ENCODE results near the gene GART.

Gene GART

DNA sequence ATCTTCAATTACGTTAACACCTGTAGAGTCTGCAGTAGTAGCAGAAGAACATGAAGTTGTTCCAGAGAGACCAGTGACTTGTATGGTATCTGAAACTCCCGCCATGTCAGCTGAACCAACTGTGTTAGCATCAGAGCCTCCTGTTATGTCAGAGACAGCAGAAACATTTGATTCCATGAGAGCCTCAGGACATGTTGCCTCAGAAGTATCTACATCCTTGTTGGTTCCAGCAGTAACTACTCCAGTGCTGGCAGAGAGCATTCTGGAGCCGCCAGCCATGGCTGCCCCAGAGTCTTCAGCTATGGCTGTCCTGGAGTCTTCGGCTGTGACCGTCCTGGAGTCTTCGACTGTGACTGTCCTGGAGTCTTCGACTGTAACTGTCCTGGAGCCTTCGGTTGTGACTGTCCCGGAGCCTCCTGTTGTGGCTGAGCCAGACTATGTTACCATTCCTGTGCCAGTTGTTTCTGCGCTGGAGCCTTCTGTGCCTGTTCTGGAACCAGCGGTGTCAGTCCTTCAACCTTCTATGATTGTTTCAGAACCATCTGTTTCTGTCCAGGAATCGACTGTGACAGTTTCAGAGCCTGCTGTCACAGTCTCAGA lies 11.2 kb upstream of the GART start:
- DNase-seq = no peak

DNA sequence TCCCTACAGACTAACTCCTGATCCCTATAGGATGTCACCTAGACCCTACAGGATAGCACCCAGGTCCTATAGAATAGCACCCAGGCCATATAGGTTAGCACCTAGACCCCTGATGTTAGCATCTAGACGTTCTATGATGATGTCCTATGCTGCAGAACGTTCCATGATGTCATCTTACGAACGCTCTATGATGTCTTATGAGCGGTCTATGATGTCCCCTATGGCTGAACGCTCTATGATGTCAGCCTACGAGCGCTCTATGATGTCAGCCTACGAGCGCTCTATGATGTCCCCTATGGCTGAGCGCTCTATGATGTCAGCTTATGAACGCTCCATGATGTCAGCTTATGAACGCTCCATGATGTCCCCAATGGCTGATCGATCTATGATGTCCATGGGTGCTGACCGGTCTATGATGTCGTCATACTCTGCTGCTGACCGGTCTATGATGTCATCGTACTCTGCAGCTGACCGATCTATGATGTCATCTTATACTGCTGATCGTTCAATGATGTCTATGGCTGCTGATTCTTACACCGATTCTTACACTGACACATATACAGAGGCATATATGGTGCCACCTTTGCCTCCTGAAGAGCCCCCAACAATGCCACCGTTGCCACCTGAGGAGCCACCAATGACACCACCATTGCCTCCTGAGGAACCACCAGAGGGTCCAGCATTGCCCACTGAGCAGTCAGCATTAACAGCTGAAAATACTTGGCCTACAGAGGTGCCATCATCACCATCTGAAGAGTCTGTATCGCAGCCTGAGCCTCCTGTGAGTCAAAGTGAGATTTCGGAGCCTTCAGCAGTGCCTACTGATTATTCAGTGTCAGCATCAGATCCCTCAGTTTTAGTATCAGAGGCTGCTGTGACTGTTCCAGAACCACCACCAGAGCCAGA lies 10.4 kb upstream of the GART start:
- no peak for DNase-seq

DNA sequence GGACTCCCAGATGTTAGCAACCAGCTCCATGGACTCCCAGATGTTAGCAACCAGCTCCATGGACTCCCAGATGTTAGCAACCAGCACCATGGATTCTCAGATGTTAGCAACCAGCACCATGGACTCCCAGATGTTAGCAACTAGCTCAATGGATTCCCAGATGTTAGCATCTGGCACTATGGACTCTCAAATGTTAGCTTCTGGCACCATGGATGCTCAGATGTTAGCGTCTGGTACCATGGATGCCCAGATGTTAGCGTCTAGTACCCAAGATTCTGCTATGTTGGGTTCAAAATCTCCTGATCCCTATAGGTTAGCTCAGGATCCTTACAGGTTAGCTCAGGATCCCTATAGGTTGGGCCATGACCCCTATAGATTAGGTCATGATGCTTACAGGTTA lies 9.7 kb upstream of the GART start:
- DNase-seq = no peak

DNA sequence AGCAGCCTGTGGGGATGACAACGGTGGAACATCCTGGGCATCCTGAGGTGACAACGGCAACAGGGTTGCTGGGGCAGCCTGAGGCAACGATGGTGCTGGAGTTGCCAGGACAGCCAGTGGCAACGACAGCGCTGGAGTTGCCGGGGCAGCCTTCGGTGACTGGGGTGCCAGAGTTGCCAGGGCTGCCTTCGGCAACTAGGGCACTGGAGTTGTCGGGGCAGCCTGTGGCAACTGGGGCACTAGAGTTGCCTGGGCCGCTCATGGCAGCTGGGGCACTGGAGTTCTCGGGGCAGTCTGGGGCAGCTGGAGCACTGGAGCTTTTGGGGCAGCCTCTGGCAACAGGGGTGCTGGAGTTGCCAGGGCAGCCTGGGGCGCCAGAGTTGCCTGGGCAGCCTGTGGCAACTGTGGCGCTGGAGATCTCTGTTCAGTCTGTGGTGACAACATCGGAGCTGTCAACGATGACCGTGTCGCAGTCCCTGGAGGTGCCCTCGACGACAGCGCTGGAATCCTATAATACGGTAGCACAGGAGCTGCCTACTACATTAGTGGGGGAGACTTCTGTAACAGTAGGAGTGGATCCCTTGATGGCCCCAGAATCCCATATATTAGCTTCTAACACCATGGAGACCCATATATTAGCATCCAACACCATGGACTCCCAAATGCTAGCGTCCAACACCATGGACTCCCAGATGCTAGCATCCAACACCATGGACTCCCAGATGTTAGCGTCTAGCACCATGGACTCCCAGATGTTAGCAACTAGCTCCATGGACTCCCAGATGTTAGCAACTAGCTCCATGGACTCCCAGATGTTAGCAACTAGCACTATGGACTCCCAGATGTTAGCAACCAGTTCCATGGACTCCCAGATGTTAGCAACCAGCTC lies 9.1 kb upstream of the GART start:
- no peak for DNase-seq

DNA sequence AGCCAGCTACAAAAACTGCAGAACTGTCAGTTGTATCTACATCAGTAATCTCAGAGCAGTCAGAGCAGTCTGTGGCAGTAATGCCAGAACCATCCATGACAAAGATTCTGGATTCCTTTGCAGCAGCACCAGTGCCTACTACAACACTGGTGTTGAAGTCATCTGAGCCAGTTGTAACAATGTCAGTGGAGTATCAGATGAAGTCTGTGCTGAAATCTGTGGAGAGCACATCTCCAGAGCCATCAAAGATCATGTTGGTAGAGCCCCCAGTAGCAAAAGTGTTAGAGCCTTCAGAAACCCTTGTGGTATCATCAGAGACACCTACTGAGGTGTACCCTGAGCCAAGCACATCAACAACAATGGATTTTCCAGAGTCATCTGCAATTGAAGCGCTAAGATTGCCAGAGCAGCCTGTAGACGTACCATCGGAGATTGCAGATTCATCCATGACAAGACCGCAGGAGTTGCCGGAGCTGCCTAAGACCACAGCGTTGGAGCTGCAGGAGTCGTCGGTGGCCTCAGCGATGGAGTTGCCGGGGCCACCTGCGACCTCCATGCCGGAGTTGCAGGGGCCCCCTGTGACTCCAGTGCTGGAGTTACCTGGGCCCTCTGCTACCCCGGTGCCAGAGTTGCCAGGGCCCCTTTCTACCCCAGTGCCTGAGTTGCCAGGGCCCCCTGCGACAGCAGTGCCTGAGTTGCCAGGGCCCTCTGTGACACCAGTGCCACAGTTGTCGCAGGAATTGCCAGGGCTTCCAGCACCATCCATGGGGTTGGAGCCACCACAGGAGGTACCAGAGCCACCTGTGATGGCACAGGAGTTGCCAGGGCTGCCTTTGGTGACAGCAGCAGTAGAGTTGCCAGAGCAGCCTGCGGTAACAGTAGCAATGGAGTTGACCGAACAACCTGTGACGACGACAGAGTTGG lies 8.2 kb upstream of the GART start:
- DNase-seq = no peak

DNA sequence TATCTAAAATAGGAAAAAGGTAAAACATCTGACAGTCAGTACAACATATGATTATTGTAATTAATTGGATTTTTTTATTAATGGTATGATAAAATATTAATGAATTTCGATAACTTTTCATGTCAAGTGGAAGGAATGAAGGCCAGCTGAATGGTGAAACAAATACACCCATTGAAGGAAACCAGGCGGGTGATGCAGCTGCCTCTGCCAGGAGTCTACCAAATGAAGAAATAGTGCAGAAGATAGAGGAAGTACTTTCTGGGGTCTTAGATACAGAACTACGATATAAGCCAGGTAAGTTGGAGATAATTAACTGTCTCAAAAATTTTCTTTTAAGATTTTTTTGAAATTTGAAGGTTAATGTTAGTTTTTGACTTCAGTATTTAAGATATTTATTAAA lies 4.2 kb upstream of the GART start:
- no peak for DNase-seq

DNA sequence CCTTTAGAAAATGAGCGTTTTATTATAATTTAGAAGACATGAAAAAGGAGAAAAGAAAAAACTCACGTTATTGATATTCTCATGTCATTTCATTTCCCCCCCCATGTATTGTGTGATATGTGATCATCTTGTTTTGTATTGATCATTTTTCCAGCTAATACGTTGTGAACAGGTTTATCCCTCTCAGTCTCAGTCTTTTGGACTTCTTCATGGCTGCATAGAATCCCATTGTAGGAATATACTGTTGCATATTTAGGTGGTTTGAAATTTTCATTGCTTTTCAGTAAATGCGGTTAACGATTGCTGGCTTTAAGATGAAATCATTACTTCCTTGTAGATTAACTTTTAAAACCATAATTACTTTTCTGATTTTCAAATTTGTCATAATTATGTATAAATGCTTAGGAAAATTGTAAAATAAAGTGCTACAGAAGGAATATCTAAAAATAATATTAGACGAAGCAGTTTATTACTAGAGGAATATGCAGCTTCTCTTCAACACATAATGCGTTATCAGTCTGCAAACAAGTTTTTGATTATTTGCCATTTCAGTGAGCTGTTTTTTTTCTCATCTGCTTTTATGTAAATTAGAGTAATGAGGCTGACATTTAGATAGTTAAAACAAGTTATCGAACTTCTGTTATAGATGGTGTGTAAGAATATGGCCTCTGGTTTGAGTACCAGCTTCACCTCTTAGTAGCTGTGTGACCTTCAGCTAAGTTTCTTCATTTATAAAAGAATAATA lies 2.7 kb upstream of the GART start:
- no peak for DNase-seq

DNA sequence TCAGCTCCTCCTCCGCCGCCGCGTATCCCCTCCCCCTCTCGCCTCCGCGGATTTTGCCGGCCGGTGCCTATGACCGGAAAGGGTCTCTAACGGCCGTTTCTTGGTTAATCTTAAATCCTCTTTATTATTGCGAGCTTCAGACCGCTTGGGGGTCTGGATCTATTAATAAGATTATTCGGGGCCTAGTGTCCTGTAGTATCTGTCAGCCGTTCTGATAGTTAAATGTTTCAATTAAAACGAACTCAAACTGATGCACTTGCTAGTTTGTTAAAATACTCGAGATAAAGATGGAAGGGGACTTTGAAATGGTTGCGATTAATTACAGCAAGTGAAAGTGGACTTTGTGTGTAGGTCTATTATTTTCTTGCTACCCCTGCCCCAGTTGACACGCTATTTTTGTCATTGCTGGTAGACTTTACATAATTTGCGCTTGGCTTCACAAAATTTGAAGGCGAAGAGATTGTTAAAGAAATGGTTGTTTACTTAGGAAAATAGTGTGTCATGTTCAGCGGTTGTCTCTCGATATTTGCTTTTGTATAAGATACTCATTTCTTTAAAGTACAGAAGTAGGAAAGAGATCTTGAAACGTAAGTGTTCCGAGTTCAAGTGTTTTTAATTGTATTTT lies 1.7 kb upstream of the GART start:
- DNase-seq = no peak

DNA sequence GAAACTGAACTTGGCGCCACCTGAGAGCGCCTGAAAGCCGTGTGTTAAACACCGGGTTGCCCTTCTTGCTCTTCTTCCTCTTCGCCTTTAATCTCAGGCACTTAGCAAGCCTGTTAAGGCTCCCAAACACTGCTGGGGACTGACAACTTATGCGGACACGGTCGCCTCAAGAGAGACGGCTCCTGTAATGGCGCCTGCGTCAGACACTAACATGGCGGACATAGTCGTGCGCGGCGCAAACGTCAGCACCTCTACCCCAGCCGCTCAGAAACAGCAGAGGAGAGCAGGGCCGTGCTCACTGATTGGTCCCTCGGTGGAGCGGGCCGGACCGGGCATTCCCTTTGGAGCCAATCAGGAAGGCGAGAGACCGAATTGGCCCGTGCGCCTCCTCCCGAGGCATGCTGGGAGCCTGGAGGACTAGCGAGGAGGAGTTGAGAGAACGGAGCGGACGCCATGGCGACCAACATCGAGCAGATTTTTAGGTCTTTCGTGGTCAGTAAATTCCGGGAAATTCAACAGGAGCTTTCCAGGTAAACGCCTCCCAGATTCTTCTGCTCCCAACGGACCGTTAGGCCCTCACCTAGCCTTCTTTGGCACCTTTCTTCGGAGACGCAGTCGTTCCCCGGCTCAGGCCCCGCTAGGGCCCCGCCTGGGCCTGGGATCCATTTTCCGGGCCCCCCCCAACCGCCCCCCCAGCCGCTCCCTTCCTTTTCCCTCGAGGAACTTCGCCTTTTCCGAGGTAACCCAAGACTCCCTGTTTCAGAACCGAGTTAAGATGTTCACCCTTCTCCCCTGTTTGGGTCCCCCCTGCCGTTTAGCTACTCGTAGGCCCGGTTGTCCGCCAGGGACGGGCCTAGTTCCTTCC lies 955 bp upstream of the GART start, which contains the start of gene SON:
SON (plus strand) TSS at position 399 of the 865 bp plus-strand sequence; CDS start at position 454, 55 bp downstream.
- peak; percentile 100 for DNase-seq

DNA sequence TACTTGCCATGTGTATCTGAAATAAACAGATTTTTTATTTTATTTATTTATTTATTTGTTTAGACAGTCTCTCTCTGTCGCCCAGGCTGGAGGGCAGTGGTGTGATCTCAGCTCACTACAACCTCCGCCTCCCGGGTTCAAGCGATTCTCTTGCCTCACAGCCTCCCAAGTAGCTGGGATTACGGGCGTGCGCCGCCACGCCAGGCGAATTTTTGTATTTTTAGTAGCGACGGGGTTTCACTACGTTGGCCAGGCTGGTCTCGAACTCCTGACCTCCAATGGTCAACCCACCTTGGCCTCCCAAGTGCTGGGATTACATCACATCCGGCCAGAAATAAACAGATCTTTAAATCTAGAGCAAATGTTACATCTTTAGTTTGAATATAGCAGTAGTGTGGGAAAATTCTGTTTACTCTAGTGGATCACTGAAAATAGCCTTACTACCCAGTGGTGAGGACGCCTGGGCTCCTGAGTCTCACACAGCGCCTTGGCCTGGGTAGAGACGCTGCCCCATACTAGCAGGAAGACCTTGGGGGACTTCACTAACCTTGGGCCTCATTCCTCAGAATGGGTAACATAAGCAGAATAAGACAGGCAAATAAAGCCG lies 709 bp downstream of the GART start:
- no peak for DNase-seq

DNA sequence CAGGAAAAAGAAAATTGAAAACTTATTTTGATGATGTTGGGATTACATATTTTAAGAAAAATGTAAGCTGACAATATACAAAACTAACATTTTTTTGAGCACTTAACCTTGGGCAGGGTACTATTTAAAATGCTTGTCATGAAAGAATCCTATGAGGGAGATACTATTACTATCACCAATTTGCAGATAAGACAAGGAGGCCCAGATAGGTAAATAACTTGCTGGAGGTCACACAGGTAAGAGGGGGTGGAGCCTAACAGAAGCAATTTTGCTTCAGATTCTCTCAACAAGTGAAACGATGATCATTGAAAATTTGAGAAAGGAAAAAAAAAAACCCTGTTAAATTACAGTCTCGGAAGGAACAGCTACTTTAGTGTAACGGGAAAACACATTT lies 1.2 kb downstream of the GART start:
- no peak for DNase-seq

DNA sequence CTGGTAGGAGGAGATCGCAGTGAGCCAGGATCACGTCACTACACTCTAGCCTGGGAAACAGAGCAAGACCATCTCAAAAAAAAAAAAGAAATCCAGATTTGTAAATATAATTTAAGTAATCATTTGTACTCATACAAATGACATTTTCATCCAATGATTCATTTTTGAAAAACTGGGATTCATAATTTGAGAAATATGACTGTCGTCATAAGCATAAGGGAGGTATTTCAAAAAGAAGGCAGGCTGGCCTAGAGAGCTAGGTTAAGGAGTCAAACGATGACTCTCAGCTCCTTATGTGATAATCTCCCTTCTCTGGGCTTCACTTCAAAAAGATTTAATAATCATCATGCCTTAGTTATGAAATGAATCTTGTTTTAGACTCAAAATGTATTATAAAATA lies 2.3 kb downstream of the GART start:
- no peak for DNase-seq

DNA sequence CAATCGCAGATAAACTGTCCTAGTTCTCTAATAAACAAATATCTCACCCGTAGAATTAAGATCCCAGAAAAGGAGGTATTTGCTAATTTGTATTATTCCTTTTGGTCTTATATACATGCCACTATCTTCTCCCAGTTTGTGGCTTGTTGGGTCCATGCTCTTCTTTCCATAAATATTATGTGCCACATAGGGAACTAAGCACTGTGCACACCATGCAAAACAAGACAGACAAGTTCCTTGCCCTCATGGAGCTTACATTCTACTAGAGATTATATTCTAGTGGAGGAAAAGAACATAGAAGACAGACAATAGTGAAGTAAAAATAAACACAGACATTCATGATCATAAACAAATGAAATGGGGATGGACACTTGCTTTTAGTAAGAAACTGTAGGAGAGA lies 4.7 kb downstream of the GART start:
- no peak for DNase-seq

DNA sequence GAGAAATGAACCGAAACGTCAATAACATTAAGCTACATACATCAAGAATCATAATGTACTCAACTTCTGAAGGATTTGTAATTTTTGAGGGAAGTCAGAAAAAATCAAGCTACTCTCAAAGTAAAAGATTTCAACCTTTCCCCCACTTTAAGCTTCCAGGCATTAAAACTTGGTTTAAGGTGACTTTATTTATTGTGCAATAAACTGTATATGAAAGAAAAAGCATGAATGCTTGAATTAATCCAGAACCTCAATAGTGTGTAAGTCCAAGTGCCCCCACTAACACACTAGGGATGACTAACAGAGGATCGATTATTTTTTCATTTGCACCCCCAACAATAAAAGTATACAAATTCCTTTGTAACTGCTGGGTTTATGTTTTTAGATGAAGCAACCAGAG lies 10.9 kb downstream of the GART start:
- DNase-seq = no peak

DNA sequence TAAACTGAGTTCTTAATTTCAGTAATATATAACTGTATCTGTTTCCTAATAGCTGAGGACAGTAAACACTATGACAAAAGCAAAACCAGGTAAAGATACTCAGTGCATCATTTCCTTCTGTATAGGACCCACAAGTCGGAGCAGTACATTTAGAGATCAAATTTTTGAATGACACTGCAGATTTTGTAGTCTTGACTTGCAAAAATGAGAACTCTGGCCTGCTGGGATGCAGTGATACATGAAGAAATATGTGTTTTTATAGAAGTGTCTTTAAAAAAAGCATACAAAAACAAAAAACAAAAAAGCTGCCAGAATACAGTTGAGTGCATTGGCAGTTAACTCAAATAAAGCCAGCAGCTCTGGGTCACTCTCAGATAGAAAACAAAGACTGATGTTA lies 19.0 kb downstream of the GART start:
- no peak for DNase-seq

DNA sequence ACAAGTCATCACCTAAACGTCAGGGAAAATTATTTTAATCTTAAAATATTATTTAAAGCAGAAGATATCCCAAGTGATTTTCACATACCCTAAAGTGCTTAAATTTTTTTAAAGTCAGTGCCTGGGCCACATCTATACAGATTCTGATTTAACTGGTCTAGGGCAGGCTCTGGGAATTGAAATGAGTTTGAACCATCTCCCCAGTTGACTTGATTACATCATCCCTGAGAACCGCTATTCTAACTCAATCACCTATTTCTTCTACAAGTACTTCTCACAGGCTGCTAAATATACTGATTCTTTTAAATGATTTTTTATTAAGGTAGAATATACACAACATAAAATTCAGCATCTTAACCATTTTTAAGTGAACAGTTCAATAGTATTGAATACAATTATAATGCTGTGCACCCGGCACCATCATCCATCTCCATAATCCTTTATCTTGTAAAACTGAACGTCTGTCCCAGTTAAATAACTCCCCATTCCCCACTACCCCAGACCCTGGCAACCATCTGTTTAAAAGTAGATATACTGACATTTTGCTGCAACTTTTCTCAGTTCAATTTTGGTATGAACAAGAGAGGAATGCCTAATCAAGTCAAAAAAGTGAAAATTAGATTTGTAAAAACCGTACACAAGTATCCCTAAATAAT lies 19.5 kb downstream of the GART start:
- DNase-seq = no peak

DNA sequence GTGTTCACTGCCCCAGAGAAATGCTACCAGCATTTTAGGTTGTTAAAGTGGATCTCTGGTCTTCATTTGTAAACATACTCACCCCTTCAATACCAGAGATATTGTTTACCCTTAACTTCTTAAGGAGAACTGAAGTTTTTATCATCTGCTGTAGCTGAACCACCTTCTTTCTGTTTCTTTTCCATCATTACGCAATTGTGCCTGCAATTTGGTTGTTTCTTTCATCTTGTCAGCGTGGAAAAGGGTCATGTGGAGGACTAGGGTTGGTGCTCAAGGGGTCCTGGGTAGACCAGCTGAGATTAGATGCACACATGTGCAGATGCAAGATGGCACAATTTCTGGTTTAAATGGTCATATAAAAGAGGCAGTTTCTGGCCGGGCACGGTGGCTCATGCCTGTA lies 23.0 kb downstream of the GART start:
- DNase-seq = no peak

DNA sequence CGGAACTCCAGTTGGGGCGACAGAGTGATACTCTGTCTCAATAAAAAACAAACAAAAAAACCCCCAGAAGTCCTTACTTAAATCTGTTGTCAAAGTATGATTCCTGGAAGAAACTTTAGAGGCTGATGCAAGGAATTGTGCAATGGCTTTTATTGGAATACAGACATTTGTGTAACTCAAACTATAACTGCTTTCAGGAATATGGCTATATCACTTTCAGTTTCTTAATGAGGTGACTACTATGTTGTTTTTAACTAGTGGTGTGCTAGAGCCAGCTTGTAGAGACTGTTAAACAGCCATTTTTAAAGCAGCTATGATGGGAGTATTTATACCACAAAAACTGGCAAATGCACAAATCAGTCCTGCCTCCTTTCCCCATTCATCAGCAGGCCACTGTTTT lies 27.7 kb downstream of the GART start:
- no peak for DNase-seq

DNA sequence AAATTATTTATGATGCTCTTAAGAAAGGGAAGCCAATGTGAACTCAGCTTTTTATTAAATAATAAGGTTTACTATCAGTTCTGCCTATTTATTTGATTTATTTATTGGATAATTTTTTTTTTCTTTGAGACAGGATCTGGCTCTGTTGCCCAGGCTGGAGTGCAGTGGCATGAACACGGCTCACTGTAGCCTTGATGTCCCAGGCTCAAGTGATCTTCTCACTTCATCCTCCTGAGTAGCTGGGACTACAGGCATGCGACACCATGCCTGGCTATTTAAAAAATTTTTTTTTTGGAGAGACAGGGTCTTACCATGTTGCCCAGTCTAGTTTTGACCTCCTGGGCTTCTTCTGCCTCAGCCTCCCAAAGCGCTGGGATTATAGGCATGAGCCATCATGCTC lies 29.4 kb downstream of the GART start:
- no peak for DNase-seq

Measured in islet precursor cell (in vitro differentiated cells).